Measurements from ENCODE around the gene ARHGAP1. TPM values are rescaled to one million over a fixed set of nuclear protein-coding genes. Genes with fewer than 3 reads are reported as not detected.

Gene ARHGAP1
- total RNA-seq, 2 donors from 2014 or later, result 66.6 to 68.9 TPM

- no peak overlapping the region for H3K4me3 Mint-ChIP-seq
These were observed 56.4 kb downstream of the ARHGAP1 start for GRCh38 chr11:46643986-46644385.

DNA sequence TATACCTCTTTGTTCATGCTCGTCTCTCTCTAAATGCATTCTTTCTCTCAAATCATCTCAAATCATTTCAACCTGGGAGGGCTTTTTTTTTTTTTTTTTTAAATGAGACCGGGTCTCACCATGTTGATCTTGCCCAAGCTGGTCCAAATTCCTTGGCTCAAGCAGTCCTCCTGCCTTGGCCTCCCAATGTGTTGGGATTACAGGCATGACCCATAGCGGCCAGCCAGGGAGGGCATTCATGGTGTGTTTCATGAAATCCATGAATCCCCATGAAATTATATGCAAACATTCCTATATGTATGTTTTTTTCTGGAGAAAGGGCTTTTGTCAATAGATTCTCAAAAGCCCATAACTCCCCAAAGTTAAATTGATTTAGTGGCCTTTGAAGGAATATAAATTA lies 56.9 kb downstream of the ARHGAP1 start:
- Mint-ChIP-seq H3K36me3 (peaks cover 13% of the 10 kb centered on the region), H3K27ac (no peak overlapping the region), H3K4me3 (no peak overlapping the region), H3K9me3 (no peaks in the 10 kb centered on the region), H3K27me3 (no peaks in the 10 kb centered on the region), H3K4me1 (ENCODE audit: low read depth in 2 of 2) (peaks cover 5 to 18% of the 10 kb centered on the region in 2 donors)
- no peak for ATAC-seq
- no peak for DNase-seq (ENCODE audit: low spot score)

More at GRCh38 chr11:46643986-46644385, 56.4 kb downstream of the ARHGAP1 start:
- DNase-seq (ENCODE audit: low spot score) (no peak), ATAC-seq (no peak)
- Mint-ChIP-seq H3K4me1 (ENCODE audit: low read depth in 2 of 2) (peaks cover 5 to 17% of the 10 kb centered on the region in 2 donors), H3K9me3 (no peaks in the 10 kb centered on the region), H3K27me3 (no peaks in the 10 kb centered on the region), H3K36me3 (peaks cover 10% of the 10 kb centered on the region), H3K27ac (no peak overlapping the region)

GRCh38 chr11:46642627-46643335 lies 57.6 kb downstream of the ARHGAP1 start:
- Mint-ChIP-seq H3K27me3 (no peaks in the 10 kb centered on the region), H3K4me1 (ENCODE audit: low read depth in 2 of 2) (peaks cover 5 to 20% of the 10 kb centered on the region in 2 donors), H3K9me3 (no peaks in the 10 kb centered on the region), H3K4me3 (no peak overlapping the region), H3K36me3 (peaks cover 17% of the 10 kb centered on the region), H3K27ac (peak overlapping the region in 1 of 2 donors; percentile 65)
- DNase-seq (ENCODE audit: low spot score) (no peak), ATAC-seq (no peak)

GRCh38 chr11:46641639-46642038 lies 58.8 kb downstream of the ARHGAP1 start:
- Mint-ChIP-seq H3K4me1 (ENCODE audit: low read depth in 2 of 2) (peaks cover 5 to 24% of the 10 kb centered on the region in 2 donors), H3K9me3 (no peaks in the 10 kb centered on the region), H3K36me3 (peaks cover 17% of the 10 kb centered on the region), H3K27me3 (no peaks in the 10 kb centered on the region), H3K4me3 (no peak overlapping the region), H3K27ac (no peak overlapping the region)
- DNase-seq (ENCODE audit: low spot score), result no peak
- ATAC-seq, result no peak

DNA sequence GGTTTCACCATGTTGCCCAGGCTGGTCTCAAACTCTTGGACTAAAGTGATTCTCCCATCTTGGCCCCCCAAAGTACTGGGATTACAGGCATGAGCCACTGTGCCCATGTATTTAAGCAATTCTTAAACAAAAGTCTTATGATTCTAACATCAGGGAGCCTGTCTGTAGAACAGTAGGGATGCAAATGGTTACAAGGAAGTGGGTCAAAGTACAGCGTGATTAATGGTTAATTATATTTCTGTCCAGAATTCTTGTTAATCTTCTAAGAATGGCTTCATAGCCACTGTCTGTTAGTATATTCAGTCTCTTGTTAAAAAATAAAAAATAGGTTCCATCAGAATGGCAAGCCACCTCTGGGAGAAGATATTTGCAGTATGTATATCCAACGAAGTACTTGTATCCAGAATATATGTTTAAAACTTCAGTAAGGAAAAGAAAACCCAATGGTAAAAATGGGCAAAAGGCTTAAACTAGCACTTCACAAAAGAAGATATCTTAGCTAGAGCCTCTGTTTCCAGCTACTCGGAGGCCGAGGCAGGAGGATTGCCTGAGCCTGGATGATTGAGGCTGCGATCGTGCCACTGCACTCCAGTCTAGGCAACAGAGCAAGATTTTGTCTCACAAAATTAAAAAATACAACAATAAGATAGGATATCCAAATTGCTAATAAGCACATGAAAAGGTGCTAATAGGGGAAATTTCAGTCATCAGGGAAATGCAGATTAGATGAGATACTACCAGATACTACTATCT lies 60.2 kb downstream of the ARHGAP1 start:
- Mint-ChIP-seq H3K27ac (no peak overlapping the region), H3K4me1 (ENCODE audit: low read depth in 2 of 2) (peaks cover 5 to 24% of the 10 kb centered on the region in 2 donors), H3K36me3 (peaks cover 17% of the 10 kb centered on the region), H3K27me3 (no peaks in the 10 kb centered on the region), H3K9me3 (no peaks in the 10 kb centered on the region), H3K4me3 (no peak overlapping the region)
- DNase-seq (ENCODE audit: low spot score) (no peak), ATAC-seq (no peak)

DNA sequence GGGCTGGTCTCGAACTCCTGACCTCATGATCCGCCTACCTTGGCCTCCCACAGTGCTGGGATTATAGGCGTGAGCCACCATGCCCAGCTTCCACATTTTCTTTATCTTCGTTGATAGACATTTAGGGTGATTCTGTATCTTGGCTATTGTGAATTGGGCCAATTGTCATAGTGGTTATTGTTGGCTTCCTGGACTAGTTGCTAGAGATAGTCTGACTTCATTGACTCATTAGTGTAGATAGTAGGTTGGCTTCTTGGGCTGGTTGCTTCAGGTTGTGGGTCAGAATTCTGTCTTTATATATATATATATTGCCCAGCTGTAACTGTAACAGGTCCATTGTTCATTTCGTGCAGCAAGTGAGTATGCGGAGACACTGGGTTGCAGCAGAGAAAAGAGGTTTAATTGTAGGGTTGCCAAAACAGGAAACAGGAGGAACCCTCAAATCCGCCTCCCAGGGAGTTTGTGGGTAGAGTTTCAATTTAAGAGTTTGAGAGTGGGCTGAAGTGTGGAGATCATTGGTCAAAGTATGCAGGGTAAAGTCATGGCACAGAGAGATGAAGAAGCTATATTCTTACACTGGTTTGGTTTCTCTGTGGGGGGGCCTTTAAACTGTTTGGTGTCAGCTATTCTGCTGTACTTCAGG lies 61.1 kb downstream of the ARHGAP1 start:
- ATAC-seq, result no peak
- H3K4me1 Mint-ChIP-seq (ENCODE audit: low read depth in 2 of 2), result peaks cover 5 to 24% of the 10 kb centered on the region in 2 donors

GRCh38 chr11:46637546-46637945 lies 62.9 kb downstream of the ARHGAP1 start:
- H3K4me3 Mint-ChIP-seq, result no peak overlapping the region
- H3K36me3 Mint-ChIP-seq, result peaks cover 12% of the 10 kb centered on the region
- no peak for DNase-seq (ENCODE audit: low spot score)
- H3K4me1 Mint-ChIP-seq (ENCODE audit: low read depth in 2 of 2), result peaks cover 8 to 23% of the 10 kb centered on the region in 2 donors
- ATAC-seq, result no peak
- no peak overlapping the region for H3K27ac Mint-ChIP-seq
- no peaks in the 10 kb centered on the region for H3K9me3 Mint-ChIP-seq
- no peaks in the 10 kb centered on the region for H3K27me3 Mint-ChIP-seq

More for the DNA sequence above, 61.1 kb downstream of the ARHGAP1 start:
- Mint-ChIP-seq H3K27ac (peak overlapping the region in 1 of 2 donors; percentile 10), H3K27me3 (no peaks in the 10 kb centered on the region), H3K36me3 (peaks cover 17% of the 10 kb centered on the region), H3K9me3 (no peaks in the 10 kb centered on the region), H3K4me3 (no peak overlapping the region)
- no peak for DNase-seq (ENCODE audit: low spot score)

- Mint-ChIP-seq H3K36me3 (peaks cover 12% of the 10 kb centered on the region), H3K27me3 (no peaks in the 10 kb centered on the region), H3K9me3 (no peaks in the 10 kb centered on the region), H3K4me3 (no peak overlapping the region), H3K27ac (no peak overlapping the region), H3K4me1 (ENCODE audit: low read depth in 2 of 2) (peaks cover 13 to 28% of the 10 kb centered on the region in 2 donors)
- DNase-seq (ENCODE audit: low spot score) (no peak), ATAC-seq (no peak)
These were observed 64.8 kb downstream of the ARHGAP1 start for GRCh38 chr11:46635557-46636139.

GRCh38 chr11:46633291-46634217 lies 66.9 kb downstream of the ARHGAP1 start:
- Mint-ChIP-seq H3K9me3 (no peaks in the 10 kb centered on the region), H3K27me3 (no peaks in the 10 kb centered on the region), H3K36me3 (peaks cover 11% of the 10 kb centered on the region), H3K4me1 (ENCODE audit: low read depth in 2 of 2) (peaks cover 13 to 23% of the 10 kb centered on the region in 2 donors), H3K27ac (no peak overlapping the region), H3K4me3 (no peak overlapping the region)
- no peak for ATAC-seq
- no peak for DNase-seq (ENCODE audit: low spot score)

GRCh38 chr11:46632502-46632901 lies 67.9 kb downstream of the ARHGAP1 start:
- no peaks in the 10 kb centered on the region for H3K27me3 Mint-ChIP-seq
- H3K4me1 Mint-ChIP-seq (ENCODE audit: low read depth in 2 of 2), result peaks cover 13 to 18% of the 10 kb centered on the region in 2 donors
- H3K4me3 Mint-ChIP-seq, result no peak overlapping the region
- H3K27ac Mint-ChIP-seq, result no peak overlapping the region
- peaks cover 6% of the 10 kb centered on the region for H3K36me3 Mint-ChIP-seq
- DNase-seq (ENCODE audit: low spot score) (no peak), ATAC-seq (peak in 1 of 2 donors; percentile 43)
- no peaks in the 10 kb centered on the region for H3K9me3 Mint-ChIP-seq

GRCh38 chr11:46631676-46632075 lies 68.7 kb downstream of the ARHGAP1 start:
- ATAC-seq, result no peak
- Mint-ChIP-seq H3K9me3 (no peaks in the 10 kb centered on the region), H3K4me1 (ENCODE audit: low read depth in 2 of 2) (peaks cover 13 to 16% of the 10 kb centered on the region in 2 donors), H3K4me3 (no peak overlapping the region), H3K27ac (no peak overlapping the region), H3K36me3 (peaks cover 6% of the 10 kb centered on the region), H3K27me3 (no peaks in the 10 kb centered on the region)
- DNase-seq (ENCODE audit: low spot score), result no peak

DNA sequence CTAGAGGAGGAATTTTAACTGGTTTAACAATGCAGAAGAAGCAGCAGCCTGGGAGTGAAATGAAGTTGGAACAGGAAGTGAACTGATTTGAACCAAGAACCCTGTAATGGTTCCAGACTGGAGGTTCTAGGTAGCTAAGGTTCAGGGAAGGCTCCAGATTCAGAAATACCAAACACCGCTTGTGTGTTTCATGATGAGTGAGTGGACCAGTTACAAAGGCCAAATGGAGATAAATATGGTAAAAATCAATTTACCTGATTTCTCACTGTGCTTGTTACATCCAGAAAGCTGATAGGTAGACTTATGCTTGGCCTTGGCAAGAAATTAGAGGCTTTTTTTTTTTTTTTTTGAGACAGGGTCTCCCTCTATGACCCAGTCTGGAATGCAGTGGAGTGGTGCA lies 70.2 kb downstream of the ARHGAP1 start:
- H3K27me3 Mint-ChIP-seq, result no peaks in the 10 kb centered on the region
- DNase-seq (ENCODE audit: low spot score) (no peak), ATAC-seq (no peak)
- peaks cover 13 to 21% of the 10 kb centered on the region in 2 donors for H3K4me1 Mint-ChIP-seq (ENCODE audit: low read depth in 2 of 2)
- H3K36me3 Mint-ChIP-seq, result peaks cover 12% of the 10 kb centered on the region
- no peak overlapping the region for H3K27ac Mint-ChIP-seq
- H3K4me3 Mint-ChIP-seq, result no peak overlapping the region
- H3K9me3 Mint-ChIP-seq, result no peaks in the 10 kb centered on the region

- H3K4me3 Mint-ChIP-seq, result no peak overlapping the region
- H3K36me3 Mint-ChIP-seq, result peaks cover 14% of the 10 kb centered on the region
- no peak overlapping the region for H3K27ac Mint-ChIP-seq
- DNase-seq (ENCODE audit: low spot score) (no peak), ATAC-seq (no peak)
- H3K27me3 Mint-ChIP-seq, result no peaks in the 10 kb centered on the region
- peaks cover 13 to 27% of the 10 kb centered on the region in 2 donors for H3K4me1 Mint-ChIP-seq (ENCODE audit: low read depth in 2 of 2)
- no peaks in the 10 kb centered on the region for H3K9me3 Mint-ChIP-seq
These were observed 71.5 kb downstream of the ARHGAP1 start for GRCh38 chr11:46628961-46629360.
